SK-N-SH treated with all-trans-retinoic acid at 6 μM for 48 hours (cell line): ENCODE data around the gene MERTK.

Experiments
- ARNTL ChIP-seq: fragments of 450-650 bp; formaldehyde crosslinking; IDR thresholded peaks from 2 replicates; pipeline ENCODE4 v1.5.0; 2020; ENCODE audit warnings: low read depth, mild to moderate bottlenecking, moderate library complexity, borderline replicate concordance
- CREB5 ChIP-seq: fragments of 250-450 bp; sonication (Bioruptor Pico); IDR thresholded peaks from 2 replicates; pipeline ENCODE4 v1.5.1; 2020; ENCODE audit warnings: low read depth, mild to moderate bottlenecking, moderate library complexity
- ESRRG ChIP-seq: fragments of 250-450 bp; sonication (Bioruptor Pico); IDR thresholded peaks from 2 replicates; pipeline ENCODE4 v1.6.1; 2021; ENCODE audit warnings: mild to moderate bottlenecking
- ISL1 ChIP-seq: fragments of 250-450 bp; sonication (Bioruptor Pico); IDR thresholded peaks from 2 replicates; pipeline ENCODE4 v2.1.2; 2022; ENCODE audit warnings: mild to moderate bottlenecking, moderate library complexity
- PATZ1 ChIP-seq: fragments of 250-450 bp; sonication (Bioruptor Pico); IDR thresholded peaks from 2 replicates; pipeline ENCODE4 v1.8.0; 2020; ENCODE audit warnings: mild to moderate bottlenecking, moderate library complexity, borderline replicate concordance
- PPARA ChIP-seq: fragments of 250-450 bp; sonication (Bioruptor Pico); IDR thresholded peaks from 2 replicates; pipeline ENCODE4 v1.5.0; 2020; ENCODE audit warnings: mild to moderate bottlenecking, borderline replicate concordance
- RARB ChIP-seq: fragments of 250-450 bp; sonication (Bioruptor Pico); IDR thresholded peaks from 2 replicates; pipeline ENCODE4 v1.8.0; 2021; ENCODE audit warnings: mild to moderate bottlenecking, moderate library complexity
- SNAI2 ChIP-seq: fragments of 250-450 bp; sonication (Bioruptor Pico); IDR thresholded peaks from 2 replicates; pipeline ENCODE4 v1.5.0; 2020; ENCODE audit warnings: mild to moderate bottlenecking, moderate library complexity
- TCF4 ChIP-seq: fragments of 250-450 bp; sonication (Bioruptor Pico); IDR thresholded peaks from 2 replicates; pipeline ENCODE4 v1.8.0; 2021; ENCODE audit warnings: mild to moderate bottlenecking, moderate library complexity, borderline replicate concordance
- TOX ChIP-seq: fragments of 250-450 bp; sonication (Bioruptor Pico); IDR thresholded peaks from 2 replicates; pipeline ENCODE4 v1.8.0; 2021; ENCODE audit warnings: mild to moderate bottlenecking, moderate library complexity, borderline replicate concordance
- ZFP3 ChIP-seq: fragments of 250-450 bp; sonication (Bioruptor Pico); IDR thresholded peaks from 2 replicates; pipeline ENCODE4 v1.5.0; 2020; ENCODE audit warnings: mild to moderate bottlenecking, moderate library complexity
- ZFP30 ChIP-seq: fragments of 450-650 bp; formaldehyde crosslinking; IDR thresholded peaks from 2 replicates; pipeline ENCODE4 v1.5.0; 2022; ENCODE audit warnings: mild to moderate bottlenecking, moderate library complexity

- no peak for TF ChIP-seq SNAI2 (CRISPR knock-in tag)
- TF ChIP-seq ZFP3 (CRISPR knock-in tag), result no peak
- no peak for TF ChIP-seq PATZ1 (CRISPR knock-in tag)
- no peak for TF ChIP-seq ESRRG
- no peak for TF ChIP-seq TCF4 (CRISPR knock-in tag)
- no peak for TF ChIP-seq RARB (CRISPR knock-in tag)
- TF ChIP-seq ARNTL (CRISPR knock-in tag), result no peak
- TF ChIP-seq ISL1, result no peak
- no peak for TF ChIP-seq PPARA
- no peak for TF ChIP-seq ZFP30 (CRISPR knock-in tag)
- TF ChIP-seq TOX (CRISPR knock-in tag), result no peak
- no peak for TF ChIP-seq CREB5 (CRISPR knock-in tag)
These were observed 162.9 kb downstream of the MERTK start for GRCh38 chr2:112061299-112061698.
